ELF-1 (cell line): ENCODE results near the gene RNPS1.
"Not testable (repeated sequence)": the region's sequence is repeated elsewhere in the genome, so short reads cannot be mapped to it uniquely, and the experiment has no call there.

Experiments used
- DNase-seq: peaks from one replicate; pipeline ENCODE4 v3.0.0-alpha.2; 2016; ENCODE audit warnings: low read depth, low spot score

The RNPS1 gene

DNA sequence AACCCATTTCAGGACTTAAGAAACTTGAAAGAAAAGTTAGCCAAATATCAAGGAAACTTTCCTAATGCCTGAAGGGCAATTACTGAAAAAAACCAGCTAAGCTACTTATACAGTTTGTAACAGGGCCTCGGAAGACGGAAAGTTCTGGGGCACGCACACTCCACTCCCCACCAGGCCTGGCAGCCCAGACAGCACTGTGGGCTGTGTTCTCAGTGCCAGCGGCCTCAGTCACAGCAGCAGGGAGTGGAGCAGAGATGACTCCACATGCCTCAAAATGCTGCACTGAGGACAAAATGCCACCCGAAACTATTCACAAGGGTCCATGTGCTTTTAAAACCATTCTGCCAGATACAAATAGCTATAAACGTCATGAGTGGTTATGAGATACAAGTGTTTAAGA, 10.2 kb downstream of the RNPS1 start:
- no peak for DNase-seq

DNA sequence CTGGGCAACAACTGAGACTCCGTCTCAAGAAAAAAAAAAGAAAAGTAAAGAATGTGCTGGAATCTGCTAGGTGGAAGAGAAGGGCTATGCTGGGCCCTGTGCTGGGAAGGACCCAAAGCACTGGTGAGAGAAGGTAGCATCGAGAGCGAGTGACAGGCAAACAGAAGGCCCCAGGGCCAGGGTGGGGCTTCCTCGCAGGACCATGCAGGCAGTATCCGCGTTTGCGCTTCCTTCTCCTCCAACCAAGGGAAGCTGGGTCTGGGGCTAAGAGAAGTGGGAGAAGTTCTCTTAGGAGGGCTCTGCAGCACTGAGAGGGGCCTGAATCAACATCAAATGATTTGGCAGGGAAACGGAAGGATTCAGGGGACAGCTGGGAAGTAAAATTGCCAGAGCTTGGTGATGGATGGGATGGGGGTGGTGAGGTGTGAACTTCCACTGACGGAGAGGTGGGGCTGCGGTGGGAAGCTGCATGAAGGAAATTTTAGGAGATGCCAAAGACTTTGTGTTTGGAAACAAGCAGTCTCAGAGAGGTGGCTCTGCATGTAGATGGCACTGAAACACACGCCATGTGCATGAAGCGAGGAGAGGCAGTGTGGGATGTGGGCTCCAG, 11.3 kb downstream of the RNPS1 start:
- DNase-seq, result no peak

DNA sequence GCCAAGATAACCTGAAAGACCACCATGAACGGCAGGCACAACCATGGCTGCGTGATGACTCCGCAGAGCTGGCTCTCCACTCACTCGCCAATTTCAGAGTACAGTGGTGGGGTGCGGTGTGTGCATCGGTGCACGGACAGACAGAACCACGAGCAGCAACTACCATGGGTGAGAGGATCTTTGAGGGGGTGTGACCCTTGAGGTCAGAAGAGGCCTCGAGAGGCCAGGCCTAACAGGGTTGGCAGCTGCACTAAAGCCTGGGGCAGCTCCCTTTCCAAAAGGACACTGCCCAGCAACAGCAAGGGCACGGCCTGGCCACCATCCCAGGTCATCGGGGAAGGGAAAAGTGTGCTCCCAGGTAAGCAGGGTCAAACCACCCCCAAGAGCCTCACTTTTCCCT, 14.6 kb downstream of the RNPS1 start:
- no peak for DNase-seq

DNA sequence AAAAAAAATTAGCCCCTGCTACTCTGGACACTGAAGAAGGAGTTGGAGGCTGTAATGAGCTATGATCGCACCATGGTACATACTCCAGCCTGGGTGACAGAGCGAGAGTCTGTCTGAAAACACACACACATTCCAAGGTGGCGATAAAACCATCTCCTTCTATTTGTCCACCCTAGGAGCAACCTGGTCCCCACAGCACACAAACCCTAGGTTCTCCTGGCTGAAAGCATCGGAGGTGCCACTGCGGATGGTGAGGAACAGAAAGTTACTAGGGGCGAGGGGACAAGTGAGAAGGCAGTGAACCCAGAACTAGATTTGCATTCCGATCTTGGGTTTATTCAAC, 15.1 kb downstream of the RNPS1 start:
- DNase-seq, result no peak

DNA sequence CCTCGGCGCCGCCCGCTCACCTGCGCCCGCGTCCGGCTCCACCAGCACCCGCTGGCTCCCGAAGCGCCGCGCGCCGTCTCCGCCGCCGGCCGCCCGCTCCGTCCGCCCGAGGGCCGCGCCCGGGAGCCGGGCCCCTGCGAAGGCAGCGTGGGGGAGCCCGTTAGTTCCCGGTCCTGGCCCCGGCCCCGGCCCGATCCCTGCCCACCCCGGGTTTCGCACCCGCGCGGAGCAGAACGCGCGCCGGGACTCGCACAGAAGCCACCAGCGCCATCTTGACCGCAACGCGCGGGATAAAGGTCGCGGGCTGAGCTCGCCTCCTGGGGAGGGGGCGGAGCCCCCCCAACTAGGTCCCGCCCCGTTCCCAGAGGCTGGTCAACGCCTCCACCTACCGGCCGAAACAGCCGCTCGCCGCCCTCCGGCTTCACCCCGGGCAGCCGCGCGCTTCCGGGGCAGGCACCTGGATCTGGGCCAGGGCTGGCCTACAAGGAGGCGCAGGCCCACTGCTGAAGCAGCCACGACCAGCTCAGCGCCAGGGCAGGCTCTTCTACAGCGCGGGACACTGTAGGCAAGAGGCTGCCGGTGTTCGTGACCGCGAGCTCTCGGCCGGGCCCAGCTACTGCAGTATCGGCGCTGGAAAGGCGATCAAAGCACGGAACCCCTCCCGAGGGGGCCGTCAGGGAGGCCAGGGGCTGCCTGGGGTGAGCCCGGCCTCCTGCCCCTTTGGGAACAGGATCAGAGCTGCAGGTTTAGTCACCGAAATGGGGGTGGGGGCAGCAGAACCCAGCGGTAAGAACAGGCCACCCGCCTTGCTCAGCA, 16.4 kb downstream of the RNPS1 start, which contains the start of gene ECI1:
Gene ECI1 (minus strand): TSS at position 292 of the 816 bp plus-strand sequence. CDS start 21 bp downstream, at position 271.
- peak; percentile 98 for DNase-seq

DNA sequence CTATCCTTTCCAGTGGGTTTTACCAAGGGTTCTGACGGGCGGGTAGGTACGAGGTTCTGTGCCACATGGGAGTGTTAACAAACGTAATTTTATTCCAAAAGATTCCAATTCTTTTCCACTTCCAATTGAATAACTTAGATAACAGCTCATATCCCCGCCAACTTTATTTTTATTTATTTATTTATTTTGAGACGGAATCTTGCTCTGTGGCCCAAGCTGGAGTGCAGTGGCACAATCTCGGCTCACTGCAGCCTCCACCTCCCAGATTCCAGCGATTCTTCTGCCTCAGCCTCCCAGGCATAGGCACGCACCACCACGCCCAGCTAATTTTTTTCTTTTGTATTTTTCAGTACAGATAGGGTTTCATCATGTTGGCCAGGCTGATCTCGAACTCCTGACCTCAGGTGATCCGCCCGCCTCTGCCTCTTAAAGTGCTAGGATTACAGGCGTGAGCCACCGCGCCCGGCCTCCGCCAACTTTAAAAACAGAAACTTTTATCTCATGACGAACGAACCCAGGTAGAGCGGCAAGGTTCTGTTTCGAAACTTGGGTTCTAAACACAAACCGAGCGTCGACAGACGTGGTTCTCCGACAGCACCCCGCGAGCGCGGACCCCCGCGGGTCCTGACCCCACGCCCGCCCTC, 17.2 kb downstream of the RNPS1 start:
- peak; percentile 47 for DNase-seq

DNA sequence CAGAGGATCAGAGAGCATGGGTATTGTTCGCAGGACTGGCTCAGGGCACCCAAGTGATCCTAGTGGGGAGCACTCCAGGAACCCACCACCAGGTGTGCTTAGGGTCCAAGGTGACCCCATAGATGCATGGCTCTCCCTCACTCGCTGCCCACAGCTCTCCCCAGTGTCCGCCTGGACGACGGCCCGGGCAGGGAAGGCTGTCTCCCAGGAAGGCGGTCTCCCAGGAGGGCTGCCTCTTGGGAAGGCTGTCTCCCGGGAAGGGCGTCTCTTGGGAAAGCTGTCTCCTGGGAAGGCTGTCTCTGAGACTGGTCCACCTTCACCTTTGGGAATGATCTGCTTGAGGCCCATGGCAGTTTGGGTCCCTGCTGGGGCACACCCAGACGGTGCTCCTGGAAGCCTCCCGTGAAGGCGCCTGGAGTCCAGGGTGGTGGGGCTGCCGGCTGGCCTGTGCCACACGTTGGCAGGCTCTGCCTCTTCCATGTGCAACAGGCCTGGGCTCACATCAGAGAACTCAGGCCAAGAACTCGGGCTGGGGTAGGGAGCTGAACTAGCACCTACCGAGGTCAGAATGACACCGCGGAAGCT, 21.5 kb downstream of the RNPS1 start:
- no peak for DNase-seq

DNA sequence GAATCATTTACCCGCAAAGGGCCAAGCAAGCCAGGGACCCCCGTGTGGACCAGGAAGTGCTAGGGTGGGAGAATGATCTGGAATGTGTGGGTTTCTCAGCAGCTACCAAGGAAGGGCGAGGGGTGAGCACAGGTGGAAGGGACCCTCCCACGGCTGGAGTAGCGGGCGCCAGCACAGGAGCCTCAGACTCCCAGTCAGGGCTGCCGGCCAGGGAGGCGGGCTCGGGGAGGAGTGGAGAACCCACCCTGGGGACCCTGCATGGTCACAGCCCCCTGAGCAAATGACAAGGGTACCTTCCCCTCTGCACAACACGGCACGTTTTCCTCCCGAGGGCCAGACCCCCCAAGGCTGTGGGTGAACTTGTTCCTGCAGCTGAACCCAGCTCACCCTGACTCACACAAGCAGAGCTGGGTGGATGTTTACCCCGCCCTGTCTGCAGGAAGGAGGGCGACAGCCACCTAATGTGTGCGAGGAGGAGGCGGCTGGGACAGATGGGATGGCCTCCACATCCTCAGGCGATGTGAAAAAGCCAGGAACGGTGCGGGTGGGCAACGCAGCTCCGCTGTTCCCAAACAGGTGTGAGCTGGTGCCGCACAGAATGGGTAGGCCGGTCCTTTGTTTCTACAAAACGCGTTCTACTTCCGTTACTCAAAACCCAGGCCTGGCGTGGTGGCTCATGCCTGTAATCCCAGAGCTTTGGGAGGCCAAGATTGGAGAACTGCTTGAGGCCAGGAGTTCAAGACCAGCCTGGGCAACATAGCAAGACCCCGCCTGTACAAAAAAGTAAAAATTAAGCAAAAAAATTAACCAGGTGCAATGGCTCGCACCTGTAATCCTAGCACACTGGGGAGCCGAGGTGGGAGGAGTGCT, 22.8 kb downstream of the RNPS1 start:
- no peak for DNase-seq

DNA sequence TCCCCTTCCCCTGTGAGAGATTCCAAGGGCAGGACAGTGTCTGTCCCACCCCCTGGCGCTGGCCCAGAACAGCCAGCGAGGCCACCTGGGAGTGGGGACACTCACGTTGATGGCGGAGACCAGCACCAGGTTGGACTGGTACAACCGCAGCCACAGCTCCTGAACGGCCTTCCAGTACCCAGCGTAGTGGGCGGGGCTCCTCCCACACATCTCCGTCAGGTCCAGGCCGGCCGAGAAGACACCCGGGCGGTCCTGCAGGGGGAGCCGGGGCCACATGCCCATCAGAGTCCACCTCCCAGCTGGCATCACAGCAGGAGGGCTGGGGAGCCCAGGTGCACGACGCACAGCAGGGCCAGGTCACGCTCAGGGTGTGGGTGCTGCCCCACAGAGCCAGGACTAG, 23.6 kb downstream of the RNPS1 start:
- peak; percentile 59 for DNase-seq

DNA sequence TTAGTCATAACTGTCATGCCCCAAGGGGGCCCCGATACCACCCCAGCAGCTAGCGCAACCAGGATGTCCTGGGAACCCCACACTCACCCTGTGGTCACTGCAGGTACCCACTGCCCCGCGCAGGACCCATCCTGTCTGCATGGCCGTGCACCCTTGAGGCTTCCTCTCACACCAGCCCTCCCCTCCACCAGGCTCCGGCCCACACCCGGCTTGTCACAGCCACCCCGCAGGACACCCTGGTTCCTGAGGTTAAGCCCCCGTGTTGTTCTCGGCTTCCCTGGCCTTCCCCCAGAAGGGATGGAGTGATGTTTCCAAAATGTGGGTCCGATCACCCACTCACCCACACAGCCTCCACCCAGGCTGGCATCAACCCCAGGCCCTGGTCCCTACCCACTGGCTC, 24.1 kb downstream of the RNPS1 start:
- no peak for DNase-seq

DNA sequence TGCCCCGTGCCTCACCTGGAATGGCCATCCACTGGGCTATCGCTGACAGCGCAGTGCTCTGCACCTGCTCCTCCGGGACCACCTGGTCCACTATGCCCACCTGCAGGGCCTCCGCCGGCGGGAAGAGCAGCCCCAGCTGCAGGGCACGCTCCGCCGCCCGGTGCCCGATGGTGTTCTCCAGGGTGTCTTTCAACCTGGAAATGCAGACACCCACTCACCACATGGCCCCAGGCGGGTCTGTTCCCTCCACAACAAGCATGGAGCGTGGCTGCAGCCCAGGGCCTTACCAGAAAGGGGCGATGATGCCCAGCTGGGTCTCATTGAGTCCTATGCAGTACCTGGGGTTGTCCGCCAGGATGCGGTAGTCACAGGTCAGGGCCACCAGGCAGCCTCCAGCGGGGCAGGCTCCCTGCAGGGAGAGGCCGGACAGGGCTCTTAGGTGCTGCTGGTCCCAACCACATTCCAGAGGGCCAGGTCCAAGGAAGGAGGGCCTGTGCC, 24.8 kb downstream of the RNPS1 start:
- DNase-seq, result peak; percentile 43

DNA sequence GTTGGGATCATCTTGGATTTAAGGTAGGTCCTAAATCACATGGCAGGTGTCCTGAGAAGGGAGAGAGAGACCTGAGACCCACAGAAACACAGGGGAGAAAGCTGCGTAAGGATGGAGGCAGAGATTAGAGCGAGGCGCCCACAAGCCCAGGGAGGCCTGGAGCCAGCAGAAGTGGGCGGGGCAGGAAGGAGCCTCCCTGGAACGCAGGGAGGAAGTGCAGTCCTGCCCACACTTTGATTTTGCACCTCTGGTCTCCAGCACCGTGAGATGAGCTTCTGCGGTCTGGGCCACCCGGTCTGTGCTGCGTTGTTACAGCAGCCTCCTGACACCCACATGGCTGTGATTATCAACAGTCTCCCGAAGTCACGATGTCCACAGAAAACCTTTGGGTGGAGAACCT, 25.3 kb downstream of the RNPS1 start:
- DNase-seq, result no peak

DNA sequence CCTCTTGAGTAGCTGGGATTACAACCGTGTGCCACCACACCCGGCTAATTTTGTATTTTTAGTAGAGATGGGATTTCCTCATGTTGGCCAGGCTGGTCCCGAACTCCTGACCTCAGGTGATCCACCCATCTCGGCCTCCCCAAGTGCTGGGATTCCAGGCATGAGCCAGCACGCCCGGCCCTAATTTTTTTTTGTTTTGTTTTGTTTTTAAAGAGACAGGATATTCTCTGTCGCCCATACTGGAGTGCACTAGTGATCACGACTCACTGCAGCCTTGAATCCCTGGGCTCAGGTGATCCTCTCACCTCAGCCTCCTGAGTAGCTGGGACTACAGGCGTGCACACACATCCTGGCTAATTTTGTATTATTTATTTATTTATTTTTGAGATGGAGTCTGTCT, 27.6 kb downstream of the RNPS1 start:
- not testable (repeated sequence) for DNase-seq

DNA sequence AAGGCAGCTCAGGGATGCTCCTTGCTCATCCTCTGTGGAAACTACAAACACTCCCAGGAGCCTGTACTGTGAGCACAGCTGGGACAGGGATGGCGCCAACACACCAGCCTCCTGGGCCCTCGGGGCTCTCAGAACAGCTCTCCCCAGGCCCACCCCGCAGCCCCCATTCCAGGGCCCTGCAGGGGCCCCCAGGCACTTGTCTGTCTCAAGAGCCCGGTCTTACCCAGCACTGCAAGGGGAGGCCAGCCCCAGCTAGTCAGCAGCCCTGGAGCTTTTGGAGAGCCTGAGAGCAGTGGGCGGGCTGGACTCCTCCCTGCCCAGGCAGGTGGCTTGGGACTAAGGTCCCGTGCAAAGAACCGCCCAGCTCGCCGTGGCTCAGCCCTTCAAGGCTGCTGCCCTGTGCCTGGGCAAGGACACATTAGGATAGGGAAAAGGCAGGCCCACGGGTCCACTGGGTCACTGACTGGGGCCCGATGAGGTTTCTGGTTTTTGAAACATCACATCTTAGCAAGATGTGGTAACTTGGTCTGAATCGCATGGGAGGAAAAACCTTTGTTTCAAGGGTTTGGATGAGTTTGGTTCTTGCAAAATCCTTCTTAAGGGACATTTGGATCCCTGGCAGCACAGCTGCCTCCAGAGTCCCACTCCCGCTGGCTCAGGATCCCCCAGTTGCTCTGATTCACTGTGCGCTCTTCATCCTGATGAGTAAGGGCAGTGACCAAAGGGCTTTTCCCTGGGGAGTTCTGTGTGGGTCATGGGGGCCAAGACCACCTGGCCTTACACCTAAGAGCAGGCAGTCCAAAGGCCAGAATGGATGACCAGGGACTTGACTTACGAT, 28.9 kb downstream of the RNPS1 start:
- DNase-seq, result peak; percentile 66

DNA sequence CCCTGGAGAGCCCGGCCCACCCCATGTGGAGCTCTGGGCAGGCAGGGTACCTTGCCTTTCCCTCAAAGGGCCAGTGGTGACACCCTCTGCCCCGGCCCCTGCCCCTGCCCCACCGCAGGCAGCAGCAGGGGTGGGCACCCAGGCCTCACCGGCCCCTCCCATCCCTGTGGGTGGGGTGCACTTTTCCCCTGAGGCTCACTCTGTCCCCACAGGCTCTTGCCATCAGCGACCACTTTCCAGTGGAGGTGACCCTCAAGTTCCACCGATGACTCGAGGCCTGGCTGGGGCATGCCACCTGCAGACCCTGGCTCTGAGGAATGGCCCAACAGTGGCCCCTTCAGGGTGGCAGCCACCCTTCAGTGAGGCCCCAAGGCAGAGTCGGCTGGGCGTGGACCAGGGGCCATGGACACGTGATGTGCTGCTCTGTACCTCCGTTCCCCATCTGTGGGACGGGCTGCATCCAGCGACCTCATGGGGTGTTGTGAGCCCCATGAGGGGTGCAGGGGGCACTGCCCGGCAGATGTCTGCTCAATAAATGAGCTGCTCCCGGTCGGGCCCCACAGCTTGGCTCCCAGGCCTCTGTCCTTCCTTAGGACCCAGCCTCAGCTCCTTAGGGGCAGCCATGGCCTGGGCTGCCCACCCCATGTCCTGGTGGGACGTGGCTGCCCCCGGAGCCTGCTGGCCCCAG, 29.6 kb downstream of the RNPS1 start:
- DNase-seq, result no peak

DNA sequence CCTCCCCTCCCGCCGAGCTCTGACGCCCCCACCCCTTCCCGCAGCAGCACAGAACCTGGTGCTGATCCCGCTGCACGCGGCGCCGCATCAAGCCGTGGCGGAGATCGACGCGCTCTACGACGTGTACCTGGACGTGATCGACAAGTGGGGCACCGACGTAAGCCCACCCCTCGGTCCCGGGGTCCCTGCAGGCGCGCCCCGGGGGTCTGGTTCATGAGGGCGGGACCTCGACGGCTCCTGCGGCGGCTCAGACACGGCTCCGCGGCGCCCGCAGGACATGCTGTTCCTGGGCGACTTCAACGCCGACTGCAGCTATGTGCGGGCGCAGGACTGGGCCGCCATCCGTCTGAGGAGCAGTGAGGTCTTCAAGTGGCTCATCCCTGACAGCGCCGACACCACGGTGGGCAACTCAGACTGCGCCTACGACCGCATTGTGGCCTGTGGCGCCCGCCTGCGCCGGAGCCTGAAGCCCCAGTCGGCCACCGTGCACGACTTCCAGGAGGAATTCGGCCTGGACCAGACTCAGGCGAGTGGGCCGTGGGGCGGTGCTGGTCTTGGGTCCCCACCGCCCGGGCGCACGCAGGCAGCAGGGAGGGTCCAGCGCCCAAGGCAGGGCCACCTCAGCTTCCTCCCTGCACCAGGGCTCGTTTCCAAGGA, 30.3 kb downstream of the RNPS1 start:
- DNase-seq, result peak; percentile 56

DNA sequence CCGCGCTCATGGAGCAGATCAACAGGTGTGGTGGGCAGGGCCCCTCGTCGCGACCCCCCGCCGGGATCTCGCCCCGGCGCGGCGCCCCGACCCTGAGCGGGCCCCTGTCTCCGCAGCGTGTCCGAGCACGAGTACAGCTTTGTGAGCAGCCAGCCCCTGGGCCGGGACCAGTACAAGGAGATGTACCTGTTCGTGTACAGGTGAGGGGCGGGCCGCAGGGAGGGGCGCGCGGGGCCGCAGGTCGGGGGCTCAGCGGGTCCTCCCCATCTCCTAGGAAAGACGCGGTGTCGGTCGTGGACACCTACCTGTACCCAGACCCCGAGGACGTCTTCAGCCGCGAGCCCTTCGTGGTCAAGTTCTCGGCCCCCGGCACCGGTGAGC, 30.8 kb downstream of the RNPS1 start:
- no peak for DNase-seq

DNA sequence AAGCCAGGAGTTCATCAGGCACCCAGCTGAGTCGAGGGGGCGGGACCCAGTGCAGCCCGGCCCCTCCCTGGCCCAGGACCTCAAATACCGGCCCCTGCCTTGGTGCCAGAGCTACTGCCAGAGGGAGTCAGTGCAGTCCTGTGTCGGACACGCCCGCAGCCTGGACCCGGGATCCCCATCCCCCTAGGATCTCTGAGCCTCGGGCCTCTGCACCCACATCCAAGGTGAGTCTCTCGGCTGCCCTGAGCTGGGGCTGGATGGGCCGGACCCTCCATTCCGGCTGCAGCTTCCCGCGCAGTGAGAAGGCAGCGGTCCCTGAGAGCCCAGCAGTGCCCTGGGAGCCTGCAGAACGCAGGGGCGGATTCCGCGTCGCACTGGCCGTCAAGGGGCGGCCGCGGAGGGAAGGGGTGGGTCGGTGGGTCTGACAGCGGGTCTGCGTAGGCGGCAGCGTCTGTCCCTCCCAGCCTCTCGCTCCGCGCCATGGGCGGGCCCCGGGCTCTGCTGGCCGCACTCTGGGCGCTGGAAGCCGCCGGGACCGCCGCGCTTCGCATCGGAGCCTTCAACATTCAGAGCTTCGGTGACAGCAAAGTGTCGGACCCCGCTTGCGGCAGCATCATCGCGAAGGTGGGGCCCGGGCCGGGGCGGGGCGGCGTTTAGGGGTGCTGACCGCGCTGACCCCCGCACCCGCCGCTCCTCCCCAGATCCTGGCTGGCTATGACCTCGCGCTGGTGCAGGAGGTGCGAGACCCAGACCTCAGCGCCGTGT, 31.4 kb downstream of the RNPS1 start, which contains the start of gene DNASE1L2:
Gene DNASE1L2 (plus strand): TSS at position 108 of the 765 bp plus-strand sequence. CDS start 373 bp downstream, at position 481.
- peak; percentile 79 for DNase-seq
